H9 (cell line): ENCODE results near the gene ALDH1L1. TPM values are rescaled to one million over a fixed set of nuclear protein-coding genes. Genes with fewer than 3 reads are reported as not detected.

Source experiments
- DNase-seq: peaks from one replicate; pipeline ENCODE4 v3.0.0-alpha.2; 2017
- H2AFZ ChIP-seq: one replicate; pipeline ENCODE4 v1.6.1; 2013; ENCODE audit warnings: mild to moderate bottlenecking, low read length, control low read depth, moderate library complexity
- H2AK5ac ChIP-seq: 2 replicates; pipeline ENCODE4 v1.6.1; 2013; ENCODE audit warnings: low read length, control low read depth, mixed read lengths; ENCODE audit not compliant: insufficient read length
- H2BK120ac ChIP-seq: one replicate; pipeline ENCODE4 v1.6.1; 2013; ENCODE audit warnings: low read depth, mild to moderate bottlenecking, low read length, control low read depth, inconsistent platforms; ENCODE audit not compliant: poor library complexity, severe bottlenecking
- H2BK12ac ChIP-seq: 2 replicates; pipeline ENCODE4 v1.6.1; 2013; ENCODE audit warnings: low read length, control low read depth, mixed read lengths, low read depth; ENCODE audit not compliant: insufficient read length
- H2BK15ac ChIP-seq: 2 replicates; pipeline ENCODE4 v1.6.1; 2013; ENCODE audit warnings: low read depth, low read length, control low read depth
- H2BK20ac ChIP-seq: one replicate; pipeline ENCODE4 v1.6.1; 2013; ENCODE audit warnings: low read depth, mild to moderate bottlenecking, low read length, control low read depth, inconsistent platforms; ENCODE audit not compliant: poor library complexity, severe bottlenecking
- H2BK5ac ChIP-seq: 2 replicates; pipeline ENCODE4 v1.6.1; 2013; ENCODE audit warnings: low read length, control low read depth, mixed read lengths; ENCODE audit not compliant: insufficient read length
- H3K14ac ChIP-seq: 2 replicates; pipeline ENCODE4 v1.6.1; 2013; ENCODE audit warnings: low read length, control low read depth; ENCODE audit not compliant: insufficient read depth
- H3K18ac ChIP-seq: 2 replicates; pipeline ENCODE4 v1.6.1; 2013; ENCODE audit warnings: low read depth, mild to moderate bottlenecking, mixed read lengths, low read length, control low read depth; ENCODE audit not compliant: insufficient read length
- H3K23ac ChIP-seq: 2 replicates; pipeline ENCODE4 v1.6.1; 2013; ENCODE audit warnings: low read length, control low read depth, mixed read lengths, low read depth; ENCODE audit not compliant: insufficient read length
- H3K23me2 ChIP-seq: 2 replicates; pipeline ENCODE4 v1.6.1; 2013; ENCODE audit warnings: low read depth, mild to moderate bottlenecking, mixed read lengths, low read length, control low read depth; ENCODE audit not compliant: insufficient read length, poor library complexity, severe bottlenecking
- H3K27ac ChIP-seq: 2 replicates; pipeline ENCODE4 v1.5.1; 2013; ENCODE audit warnings: low read length, control low read depth, mixed read lengths, low read depth; ENCODE audit not compliant: insufficient read length
- H3K27me3 ChIP-seq: 2 replicates; pipeline ENCODE4 v1.6.1; 2013; ENCODE audit warnings: low read length, control low read depth, inconsistent platforms; ENCODE audit not compliant: insufficient read depth
- H3K4ac ChIP-seq: 2 replicates; pipeline ENCODE4 v1.6.1; 2013; ENCODE audit warnings: low read depth, mild to moderate bottlenecking, control low read depth, inconsistent platforms, low read length, moderate library complexity
- H3K4me1 ChIP-seq: 2 replicates; pipeline ENCODE4 v1.6.1; 2013; ENCODE audit warnings: low read length, control low read depth, inconsistent platforms; ENCODE audit not compliant: insufficient read depth
- H3K4me2 ChIP-seq: 2 replicates; pipeline ENCODE4 v1.6.1; 2013; ENCODE audit warnings: low read length, control low read depth, mixed read lengths; ENCODE audit not compliant: insufficient read length, insufficient read depth
- H3K56ac ChIP-seq: 2 replicates; pipeline ENCODE4 v1.6.1; 2013; ENCODE audit warnings: low read depth, mild to moderate bottlenecking, mixed read lengths, low read length, control low read depth; ENCODE audit not compliant: insufficient read length
- H3K79me1 ChIP-seq: 2 replicates; pipeline ENCODE4 v1.6.1; 2013; ENCODE audit warnings: low read depth, mild to moderate bottlenecking, moderate library complexity, low read length, control low read depth, inconsistent platforms; ENCODE audit not compliant: insufficient read depth, poor library complexity, severe bottlenecking
- H3K79me2 ChIP-seq: 2 replicates; pipeline ENCODE4 v1.6.1; 2013; ENCODE audit warnings: low read length, control low read depth, inconsistent platforms; ENCODE audit not compliant: insufficient read depth
- H3K9ac ChIP-seq: 2 replicates; pipeline ENCODE4 v1.6.1; 2013; ENCODE audit warnings: low read length, control low read depth, mixed read lengths; ENCODE audit not compliant: insufficient read length; ENCODE audit errors: extremely low read depth
- H3K9me3 ChIP-seq: one replicate; pipeline ENCODE4 v1.6.1; 2013; ENCODE audit warnings: low read depth, low read length, inconsistent platforms; ENCODE audit not compliant: control insufficient read depth
- H3T11ph ChIP-seq: one replicate; pipeline ENCODE4 v1.6.1; 2013; ENCODE audit warnings: mild to moderate bottlenecking, low read length, control low read depth, inconsistent platforms
- H4K20me1 ChIP-seq: one replicate; pipeline ENCODE4 v1.6.1; 2013; ENCODE audit not compliant: control insufficient read depth, insufficient read length, insufficient read depth
- H4K5ac ChIP-seq: 2 replicates; pipeline ENCODE4 v1.6.1; 2013; ENCODE audit warnings: low read depth, mild to moderate bottlenecking, mixed read lengths, low read length, control low read depth; ENCODE audit not compliant: insufficient read length
- H4K8ac ChIP-seq: replicated peaks from 2 replicates; pipeline ENCODE4 v1.6.1; 2013; ENCODE audit warnings: low read length, control low read depth, mixed read lengths, low read depth; ENCODE audit not compliant: insufficient read length
- H4K91ac ChIP-seq: 2 replicates; pipeline ENCODE4 v1.6.1; 2013; ENCODE audit warnings: low read depth, mild to moderate bottlenecking, moderate library complexity, mixed read lengths, low read length, control low read depth; ENCODE audit not compliant: insufficient read length
- H3K27ac Mint-ChIP-seq, 3 experiments: 2 replicates in 2 of 3; 3 replicates in 1 of 3; pipeline ENCODE4 v1.8.0; 2020 to 2021; ENCODE audit warnings: mixed read lengths in 3 of 3, mild to moderate bottlenecking in 1 of 3, moderate library complexity in 1 of 3
- H3K27me3 Mint-ChIP-seq: 2 replicates; pipeline ENCODE4 v1.8.0; 2021; ENCODE audit warnings: low read depth, mild to moderate bottlenecking, moderate library complexity, mixed read lengths
- H3K36me3 Mint-ChIP-seq, 3 experiments: 2 replicates in 2 of 3; 3 replicates in 1 of 3; pipeline ENCODE4 v1.8.0; 2020 to 2021; ENCODE audit warnings: low read depth in 3 of 3, mixed read lengths in 3 of 3; ENCODE audit not compliant: insufficient read depth in 1 of 3
- H3K4me1 Mint-ChIP-seq, 2 experiments: 2 replicates each; pipeline ENCODE4 v1.8.0; 2020; ENCODE audit warnings: mixed read lengths in 2 of 2
- H3K4me3 Mint-ChIP-seq, 2 experiments: 2 replicates in 1 of 2; 3 replicates in 1 of 2; pipeline ENCODE4 v1.8.0; 2020 to 2021; ENCODE audit warnings: mild to moderate bottlenecking in 2 of 2, mixed read lengths in 2 of 2, moderate library complexity in 1 of 2
- H3K9me3 Mint-ChIP-seq, 2 experiments: 2 replicates in 1 of 2; 3 replicates in 1 of 2; pipeline ENCODE4 v1.8.0; 2020; ENCODE audit warnings: mild to moderate bottlenecking in 2 of 2, mixed read lengths in 2 of 2, moderate library complexity in 1 of 2
- CTCF ChIP-seq: fragments of 200-600 bp; sonication (generic); conservative IDR thresholded peaks from 3 replicates; pipeline ENCODE4 v1.8.0; 2021; ENCODE audit warnings: antibody characterized with exemption, mild to moderate bottlenecking
- WGBS: extraction: QIAGEN DNeasy Blood & Tissue Kit; methylation state at CpG from one replicate; pipeline ENCODE4 v1.1.7; 2013; ENCODE audit warnings: missing lambda C conversion rate, low lambda C conversion rate, mixed read lengths; ENCODE audit not compliant: insufficient read length; ENCODE audit errors: extremely low coverage; 5-methylcytosine and 5-hydroxymethylcytosine counted together
- total RNA-seq: library from RNA; stranded (reverse); gene quantifications from 2 replicates; pipeline ENCODE4 v1.2.1, GENCODE V29; 2021

The ALDH1L1 gene
- total RNA-seq, 1 experiment from 2014 or later = 0.90 TPM

GRCh38 chr3:126102011-126102410, 78.4 kb downstream of the ALDH1L1 start:
- H3K4me2 ChIP-seq = no peak overlapping the region
- H3K79me2 ChIP-seq = no peaks in the 10 kb centered on the region
- peaks cover 8% of the 10 kb centered on the region for H3K9me3 ChIP-seq
- Mint-ChIP-seq H3K27me3 (no peaks in the 10 kb centered on the region; the same call in 1 of the 2 replicates), H3K27ac (no peak overlapping the region), H3K4me3 (peak overlapping the region in 1 of 2 experiments; percentile 44; a peak in 1 of 5 replicates), H3K9me3 (peaks cover 7 to 8% of the 10 kb centered on the region in 2 experiments), H3K4me1 (0 out of 4 replicates have a peak, but pooled peaks cover 0 to 3% of the 10 kb centered on the region in 2 experiments), H3K36me3 (peaks cover 0 to 2% (median 1%) of the 10 kb centered on the region in 3 experiments; a peak in 3 of 7 replicates)
- H4K8ac ChIP-seq = no peak overlapping the region
- no peak overlapping the region for H3T11ph ChIP-seq
- H2BK15ac ChIP-seq = no peak overlapping the region
- no peak for DNase-seq
- H2BK5ac ChIP-seq = no peak overlapping the region
- H3K23me2 ChIP-seq = no peaks in the 10 kb centered on the region
- H3K4me1 ChIP-seq = no peaks in the 10 kb centered on the region
- WGBS = no CpG with 5 or more reads among the region's 8 CpGs
- H2AK5ac ChIP-seq = no peak overlapping the region
- no peak overlapping the region for H2BK20ac ChIP-seq
- H3K14ac ChIP-seq = no peak overlapping the region
- H3K23ac ChIP-seq = no peak overlapping the region
- no peak overlapping the region for H4K91ac ChIP-seq
- no peak for TF ChIP-seq CTCF
- H2BK120ac ChIP-seq = no peak overlapping the region
- H3K18ac ChIP-seq = no peak overlapping the region
- H4K20me1 ChIP-seq = no peaks in the 10 kb centered on the region
- no peak overlapping the region for H3K9ac ChIP-seq
- no peak overlapping the region for H2BK12ac ChIP-seq
- H2AFZ ChIP-seq = no peak overlapping the region
- no peak overlapping the region for H3K27ac ChIP-seq
- no peak overlapping the region for H3K56ac ChIP-seq
- H3K79me1 ChIP-seq = no peaks in the 10 kb centered on the region
- no peak overlapping the region for H4K5ac ChIP-seq
- no peak overlapping the region for H3K4ac ChIP-seq
- H3K27me3 ChIP-seq = no peaks in the 10 kb centered on the region
